Fibroblast of pulmonary artery (primary cell): Measurements from ENCODE around the gene SERTAD2.
A peak's percentile ranks its signal among the peaks of the same experiment; 100 is the strongest.

Source experiments
- DNase-seq: peaks from one replicate; pipeline ENCODE4 v3.0.0-alpha.2; 2010; ENCODE audit warnings: low read depth
- H3K4me3 ChIP-seq: replicated peaks from 2 replicates; pipeline ENCODE4 v1.5.1; 2011; ENCODE audit warnings: low read depth, mild to moderate bottlenecking, control low read depth, low read length, moderate library complexity
- CTCF ChIP-seq: IDR thresholded peaks from 2 replicates; pipeline ENCODE4 v1.5.1; 2011; ENCODE audit warnings: mild to moderate bottlenecking, control low read depth, low read length, inconsistent platforms; ENCODE audit errors: missing control alignments

Gene SERTAD2

DNA sequence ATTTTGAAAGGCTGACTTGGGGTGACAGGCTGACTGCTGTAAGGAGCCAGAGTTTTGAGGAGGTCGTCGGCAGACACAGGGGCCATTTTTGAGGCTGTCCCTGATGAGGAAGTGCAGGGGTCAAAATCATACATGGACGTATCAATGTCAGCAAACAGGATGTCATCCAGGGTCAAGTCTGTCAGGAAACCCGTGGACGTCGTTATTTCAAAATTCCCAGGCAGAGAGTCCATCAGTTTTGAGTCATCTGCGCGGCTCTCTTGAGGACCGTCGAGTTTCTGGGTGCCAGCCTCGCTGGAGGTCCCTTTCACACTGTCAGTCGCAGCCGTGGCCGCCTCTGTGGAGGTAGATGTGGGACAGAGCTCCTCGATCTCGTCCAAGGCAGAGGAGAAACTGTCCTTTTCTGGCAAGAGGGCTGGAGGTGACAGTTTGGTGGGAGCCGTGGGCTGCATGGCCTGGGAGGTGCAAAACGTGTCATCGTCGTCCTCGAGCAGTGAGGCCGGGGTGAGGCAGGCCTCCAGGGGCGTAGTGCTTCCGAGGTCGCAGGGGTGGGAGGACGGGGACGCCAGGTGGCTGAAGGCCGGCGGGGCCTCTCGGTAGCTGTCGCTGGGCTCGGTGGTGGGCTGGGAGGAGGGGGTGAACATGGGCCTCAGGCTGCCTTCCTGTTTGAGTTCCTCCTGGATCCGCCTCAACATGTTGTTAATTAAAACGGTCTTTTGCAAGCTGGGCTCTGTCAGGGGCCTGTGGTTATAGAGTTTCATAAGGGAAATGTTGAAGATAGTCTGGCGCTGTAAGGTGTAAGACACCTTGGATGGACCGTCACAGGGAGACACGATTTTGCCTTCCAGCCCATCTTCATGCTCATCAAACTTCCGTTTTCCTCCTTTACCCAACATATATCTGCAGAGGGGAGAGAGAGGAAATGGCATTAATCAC is 17.5 kb downstream of the SERTAD2 start:
- no peak for DNase-seq
- no peak overlapping the region for H3K4me3 ChIP-seq
- TF ChIP-seq CTCF = no peak

- no peak overlapping the region for H3K4me3 ChIP-seq
- no peak for TF ChIP-seq CTCF
- DNase-seq = peak; percentile 26
Measured at GRCh38 chr2:64634345-64635267, 19.1 kb downstream of the SERTAD2 start.

GRCh38 chr2:64632835-64633819 is 20.6 kb downstream of the SERTAD2 start:
- peak; percentile 29 for DNase-seq
- no peak for TF ChIP-seq CTCF
- H3K4me3 ChIP-seq = no peak overlapping the region

DNA sequence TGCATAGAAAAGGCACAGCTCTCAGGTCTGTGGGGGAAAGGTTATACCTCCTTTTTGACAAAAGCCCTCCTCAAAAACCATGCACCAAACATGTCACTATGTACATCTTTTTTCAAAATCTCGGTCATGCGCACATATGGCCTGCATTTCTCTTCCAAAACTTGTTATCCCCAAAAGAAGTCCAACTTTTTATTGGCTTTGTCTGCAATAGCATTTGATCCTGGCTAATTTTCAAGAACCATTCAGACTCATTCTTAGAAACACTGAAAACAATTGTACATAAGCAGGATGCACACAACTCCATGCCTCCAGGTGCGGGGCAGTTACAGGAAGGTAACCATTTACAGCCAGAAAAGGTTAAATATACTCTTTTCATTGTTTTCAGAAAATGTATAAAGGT is 21.9 kb downstream of the SERTAD2 start:
- H3K4me3 ChIP-seq = no peak overlapping the region
- TF ChIP-seq CTCF = no peak
- DNase-seq = no peak

DNA sequence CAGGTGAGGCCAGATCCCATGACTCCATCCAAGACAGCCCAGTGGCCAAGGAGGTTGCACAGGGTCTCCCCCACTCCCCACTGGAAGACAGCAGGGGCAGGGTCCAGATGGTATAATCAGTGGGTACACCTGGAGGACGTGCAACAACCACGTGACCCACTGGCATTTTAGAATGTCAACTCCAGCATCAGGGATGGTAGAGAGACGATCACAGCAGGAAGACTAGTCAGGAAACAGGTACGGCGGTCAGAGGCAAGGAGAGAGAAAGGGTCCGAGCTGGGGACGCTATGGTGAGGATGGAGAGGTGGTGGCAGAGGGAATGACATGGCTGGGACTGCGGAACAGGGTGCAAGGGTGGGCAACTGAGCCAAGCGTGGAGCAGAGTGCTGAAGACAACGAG is 23.0 kb downstream of the SERTAD2 start:
- no peak for DNase-seq
- no peak overlapping the region for H3K4me3 ChIP-seq
- no peak for TF ChIP-seq CTCF

DNA sequence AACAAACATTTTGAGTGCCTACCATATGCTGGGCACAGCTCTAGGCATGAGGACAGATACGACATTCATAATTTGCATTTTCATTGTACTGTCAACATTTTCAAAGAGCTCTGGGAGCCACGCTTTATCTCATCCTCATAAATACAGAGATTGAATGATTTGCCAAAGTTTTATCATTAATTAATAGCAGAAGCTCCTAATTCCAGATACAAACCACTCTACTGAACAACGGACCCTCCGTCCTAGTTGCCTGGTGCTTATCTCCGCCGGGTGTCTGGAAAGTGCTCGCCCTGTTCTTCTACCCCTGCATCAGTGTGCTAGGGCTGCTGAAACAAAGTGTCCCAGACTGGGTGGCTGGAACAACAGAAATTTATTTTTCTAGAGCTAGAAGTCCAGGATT is 23.8 kb downstream of the SERTAD2 start:
- H3K4me3 ChIP-seq = no peak overlapping the region
- TF ChIP-seq CTCF = no peak
- DNase-seq = no peak
